A673 (cell line): Measurements from ENCODE around the gene ITLN1.
"Not testable (repeated sequence)": the region's sequence is repeated elsewhere in the genome, so short reads cannot be mapped to it uniquely, and the experiment has no call there.

ENCODE experiments used
- CTCF ChIP-seq: fragments of 300-800, 200-600 bp; sonication (generic); conservative IDR thresholded peaks from 2 replicates; pipeline ENCODE4 v1.5.1; 2017; ENCODE audit warnings: low read depth, mild to moderate bottlenecking, antibody characterized with exemption, low read length, moderate library complexity, mixed read lengths
- EZH2 ChIP-seq: fragments of 200-600 bp; sonication (generic); IDR thresholded peaks from 2 replicates; pipeline ENCODE4 v1.6.1; 2017; ENCODE audit warnings: borderline replicate concordance, low read depth, mild to moderate bottlenecking, mixed read lengths, antibody characterized with exemption, low read length; ENCODE audit not compliant: poor library complexity, severe bottlenecking

GRCh38 chr1:160900683-160901082 lies 15.7 kb upstream of the ITLN1 start:
- not testable (repeated sequence) for TF ChIP-seq CTCF, EZH2
